HCT116 (cell line): Measurements from ENCODE around the gene ASB6. TPM values are rescaled to one million over a fixed set of nuclear protein-coding genes. Genes with fewer than 3 reads are reported as not detected.
A peak's percentile ranks its signal among the peaks of the same experiment; 100 is the strongest.

Experiments
- ATAC-seq: fragments of 200-7000 bp; cut with Tn5 transposase; 2 replicates; pipeline ENCODE4 v1.9.1; 2020; ENCODE audit warnings: mild to moderate bottlenecking, moderate library complexity
- BruUV-seq: library from RNA; stranded (reverse); fragments of 400-500 nt; replicated peaks from 2 replicates; lab custom pipeline; 2021; lab: Mats Ljungman, UMichigan
- CTCF ChIA-PET: fragments of 300-600 bp; sonication (Branson Sonifier 250); formaldehyde crosslinking; loops from one replicate; lab custom pipeline; 2021; ENCODE audit warnings: antibody characterized with exemption; lab: Charles Lee
- POLR2A ChIA-PET: fragments of 300-600, 350-600 bp; sonication (Branson Sonifier 250); formaldehyde crosslinking; loops from one replicate; lab custom pipeline; 2021; ENCODE audit warnings: antibody characterized with exemption; lab: Charles Lee
- RAD21 ChIA-PET, 2 experiments: fragments of 300-600 bp; sonication (Branson Sonifier 250); formaldehyde crosslinking; loops; one replicate each; lab custom pipeline; 2023; ENCODE audit warnings: low total read pairs in 2 of 2; ENCODE audit not compliant: uncharacterized antibody in 2 of 2, unreplicated experiment in 2 of 2, low non-redundant PET in 1 of 2; lab: Charles Lee
- DNase-seq: peaks from one replicate; pipeline ENCODE4 v3.0.0-alpha.2; 2010; ENCODE audit warnings: low read depth, low spot score
- H2AFZ ChIP-seq: fragments of 200-600 bp; shearing (Covaris generic), sonication (generic); 2 replicates; pipeline ENCODE4 v1.6.1; 2017; ENCODE audit warnings: low read depth, mixed run types, mixed read lengths, antibody characterized with exemption, low read length; ENCODE audit not compliant: poor library complexity, severe bottlenecking
- H3K27ac ChIP-seq: 2 replicates; pipeline ENCODE4 v1.5.1; 2012; ENCODE audit warnings: low read depth, low read length
- H3K27me3 ChIP-seq: fragments of 200-600 bp; sonication (generic); 2 replicates; pipeline ENCODE4 v1.6.1; 2016; ENCODE audit warnings: mixed run types, low read length, mixed read lengths; ENCODE audit not compliant: insufficient read depth
- H3K36me3 ChIP-seq, 2 experiments: fragments of 200-500 bp in 1 of 2; fragments of 200-600 bp in 1 of 2; sonication (Bioruptor generic) in 1 of 2; sonication (generic) in 1 of 2; 2 replicates each; pipeline versions ENCODE4 v1.5.1 to v1.6.1; 2014 to 2016; ENCODE audit warnings: low read length in 2 of 2, inconsistent platforms in 1 of 2, mixed read lengths in 1 of 2, mixed run types in 1 of 2; ENCODE audit not compliant: insufficient read depth in 2 of 2, control insufficient read depth in 1 of 2
- H3K4me1 ChIP-seq, 2 experiments: fragments of 200-600 bp in 1 of 2; sonication (generic) in 1 of 2; 2 replicates each; pipeline versions ENCODE4 v1.5.1 to v1.6.1; 2012 to 2017; ENCODE audit warnings: low read length in 2 of 2, inconsistent platforms in 1 of 2, mild to moderate bottlenecking in 1 of 2, mixed read lengths in 1 of 2, mixed run types in 1 of 2, moderate library complexity in 1 of 2; ENCODE audit not compliant: insufficient read depth in 2 of 2, control insufficient read depth in 1 of 2
- H3K4me2 ChIP-seq: fragments of 200-600 bp; sonication (generic); 2 replicates; pipeline ENCODE4 v1.6.1; 2017; ENCODE audit warnings: mixed run types, low read length, mixed read lengths
- H3K4me3 ChIP-seq, 2 experiments: fragments of 200-600 bp in 1 of 2; sonication (generic) in 1 of 2; replicated peaks in 1 of 2; 2 replicates each; pipeline ENCODE4 v1.5.1; 2011 to 2016; ENCODE audit warnings: low read length in 2 of 2, control low read depth in 1 of 2, low read depth in 1 of 2, mild to moderate bottlenecking in 1 of 2, mixed read lengths in 1 of 2, mixed run types in 1 of 2
- H3K79me2 ChIP-seq: fragments of 200-600 bp; sonication (generic); 2 replicates; pipeline ENCODE4 v1.6.1; 2017; ENCODE audit warnings: mild to moderate bottlenecking, mixed run types, low read length, moderate library complexity, mixed read lengths; ENCODE audit not compliant: insufficient read depth
- H3K9ac ChIP-seq: fragments of 200-600 bp; sonication (generic); 2 replicates; pipeline ENCODE4 v1.6.1; 2016; ENCODE audit warnings: low read length, mixed read lengths
- H3K9me2 ChIP-seq: fragments of 200-600 bp; sonication (generic), shearing (Covaris generic); 2 replicates; pipeline ENCODE4 v1.6.1; 2017; ENCODE audit warnings: mixed run types, mild to moderate bottlenecking, moderate library complexity; ENCODE audit not compliant: insufficient read depth
- H3K9me3 ChIP-seq, 2 experiments: fragments of 200-500 bp in 1 of 2; fragments of 200-600 bp in 1 of 2; sonication (Bioruptor generic) in 1 of 2; sonication (generic) in 1 of 2; 2 replicates each; pipeline ENCODE4 v1.6.1; 2014 to 2017; ENCODE audit warnings: low read length in 2 of 2, mixed read lengths in 2 of 2, inconsistent platforms in 1 of 2, low read depth in 1 of 2, mild to moderate bottlenecking in 1 of 2, mixed run types in 1 of 2, moderate library complexity in 1 of 2; ENCODE audit not compliant: control insufficient read depth in 1 of 2, insufficient read depth in 1 of 2
- H4K20me1 ChIP-seq: fragments of 200-600 bp; sonication (generic), shearing (Covaris generic); 2 replicates; pipeline ENCODE4 v1.6.1; 2017; ENCODE audit warnings: mixed run types, mild to moderate bottlenecking, moderate library complexity; ENCODE audit not compliant: insufficient read depth
- ATF3 ChIP-seq: IDR thresholded peaks from 2 replicates; pipeline ENCODE4 v1.6.1; 2012
- CTCF ChIP-seq, 3 experiments: fragments of 200-600 bp in 1 of 3; sonication (generic) in 1 of 3; IDR thresholded peaks in 2 of 3; conservative IDR thresholded peaks in 1 of 3; 2 replicates each; pipeline ENCODE4 v1.5.1; 2012 to 2017; ENCODE audit warnings: low read depth in 2 of 3, low read length in 2 of 3, antibody characterized with exemption in 1 of 3, borderline replicate concordance in 1 of 3, control low read depth in 1 of 3, mild to moderate bottlenecking in 1 of 3, mixed read lengths in 1 of 3, mixed run types in 1 of 3, moderate library complexity in 1 of 3; ENCODE audit not compliant: insufficient read depth in 1 of 3
- EGR1 ChIP-seq: IDR thresholded peaks from 2 replicates; pipeline ENCODE4 v1.6.1; 2012; ENCODE audit warnings: low read depth
- ELF1 ChIP-seq: IDR thresholded peaks from 2 replicates; pipeline ENCODE4 v1.6.1; 2012; ENCODE audit warnings: low read depth, borderline replicate concordance
- EZH2 ChIP-seq: fragments of 200-600 bp; sonication (generic); IDR thresholded peaks from 2 replicates; pipeline ENCODE4 v1.6.1; 2017; ENCODE audit warnings: antibody characterized with exemption, mixed run types
- EZH2phosphoT487 ChIP-seq: fragments of 200-600 bp; IDR thresholded peaks from 2 replicates; pipeline ENCODE4 v1.6.1; 2018; ENCODE audit warnings: antibody characterized with exemption, borderline replicate concordance
- FOSL1 ChIP-seq: IDR thresholded peaks from 2 replicates; pipeline ENCODE4 v1.6.1; 2012; ENCODE audit warnings: low read depth
- JUND ChIP-seq: IDR thresholded peaks from 2 replicates; pipeline ENCODE4 v1.6.1; 2012
- MAX ChIP-seq: IDR thresholded peaks from 2 replicates; pipeline ENCODE4 v1.6.1; 2012
- POLR2A ChIP-seq: IDR thresholded peaks from 2 replicates; pipeline ENCODE4 v1.7.0; 2011; ENCODE audit warnings: borderline replicate concordance; ENCODE audit not compliant: insufficient read depth, insufficient read length; ENCODE audit errors: extremely low read depth
- POLR2AphosphoS5 ChIP-seq: IDR thresholded peaks from 2 replicates; pipeline ENCODE4 v1.6.1; 2011; ENCODE audit warnings: mild to moderate bottlenecking, low read depth, low read length, moderate library complexity
- RAD21 ChIP-seq: IDR thresholded peaks from 2 replicates; pipeline ENCODE4 v1.6.1; 2012; ENCODE audit warnings: low read depth, mild to moderate bottlenecking
- REST ChIP-seq: IDR thresholded peaks from 2 replicates; pipeline ENCODE4 v1.6.1; 2012; ENCODE audit warnings: low read depth
- SIN3A ChIP-seq: IDR thresholded peaks from 2 replicates; pipeline ENCODE4 v1.6.1; 2012; ENCODE audit warnings: low read depth
- SP1 ChIP-seq: IDR thresholded peaks from 2 replicates; pipeline ENCODE4 v1.6.1; 2012; ENCODE audit warnings: low read depth
- SRF ChIP-seq: IDR thresholded peaks from 2 replicates; pipeline ENCODE4 v1.6.1; 2012; ENCODE audit warnings: low read depth
- TCF7L2 ChIP-seq: IDR thresholded peaks from 2 replicates; pipeline ENCODE4 v1.7.0; 2011; ENCODE audit warnings: borderline replicate concordance, inconsistent platforms; ENCODE audit not compliant: insufficient read depth, insufficient read length; ENCODE audit errors: extremely low read depth
- ZBTB33 ChIP-seq: IDR thresholded peaks from 2 replicates; pipeline ENCODE4 v1.6.1; 2011; ENCODE audit warnings: mild to moderate bottlenecking, low read length, moderate library complexity; ENCODE audit not compliant: insufficient replicate concordance; ENCODE audit errors: extremely low read depth
- ZFX ChIP-seq: fragments of 450-650 bp; IDR thresholded peaks from 2 replicates; pipeline ENCODE4 v1.6.1; 2017
- ZNF274 ChIP-seq: fragments of 200-500 bp; sonication (Bioruptor generic); IDR thresholded peaks from 2 replicates; pipeline ENCODE4 v1.6.1; 2014; ENCODE audit warnings: mild to moderate bottlenecking, low read depth, low read length, inconsistent platforms
- intact Hi-C: fragments of 100-400 bp; cut with micrococcal nuclease; formaldehyde crosslinking; loops from 2 replicates; pipeline ENCODE4 v1.10.0; 2022
- total RNA-seq: library from RNA; stranded (reverse); gene quantifications from one replicate; pipeline ENCODE4 v1.2.1, GENCODE V29; 2021; ENCODE audit not compliant: unreplicated experiment

Gene ASB6
- total RNA-seq, 1 experiment from 2014 or later = 21.6 TPM

GRCh38 chr9:129685220-129685932 lies 43.4 kb upstream of the ASB6 start:
- peak overlapping the region; percentile 47 for H3K9ac ChIP-seq
- H3K27me3 ChIP-seq = no peaks in the 10 kb centered on the region
- ChIA-PET POLR2A (no interaction called here), CTCF (interaction anchor here (1.2 kb wide), 1 partner anchor 105 kb away, joined by 3 read pairs; no protein-coding TSS in a partner anchor), RAD21 (no interaction called here)
- ATAC-seq (peak; percentile 80), DNase-seq (peak; percentile 68)
- H4K20me1 ChIP-seq = no peaks in the 10 kb centered on the region
- no peaks in the 10 kb centered on the region for H3K79me2 ChIP-seq
- H3K36me3 ChIP-seq = no peaks in the 10 kb centered on the region
- BruUV-seq = no TSS peak
- H3K9me3 ChIP-seq = no peaks in the 10 kb centered on the region
- H2AFZ ChIP-seq = no peak overlapping the region
- peak overlapping the region; percentile 22 to 35 for H3K4me3 ChIP-seq
- intact Hi-C loops = no loop called here
- peak overlapping the region; percentile 36; the same call in 1 of the 2 replicates for H3K27ac ChIP-seq
- H3K9me2 ChIP-seq = no peaks in the 10 kb centered on the region
- peak overlapping the region; percentile 71 for H3K4me2 ChIP-seq
- H3K4me1 ChIP-seq = peaks cover 18 to 53% of the 10 kb centered on the region in 2 experiments
- TF ChIP-seq ZFX (no peak), MAX (peak; percentile 81), CTCF (IDR thresholded peaks at IDR 0.05 in 2 of 3, conservative IDR thresholded peaks at IDR 0.05 in 1 of 3; ENCODE audit: borderline replicate concordance in 1 of 3, insufficient read depth in 1 of 3, low read depth in 2 of 3, low read length in 2 of 3) (no peak), SRF (no peak), EZH2 (no peak), POLR2AphosphoS5 (no peak), SP1 (peak; percentile 59; the same call in 1 of the 2 replicates), FOSL1 (peak; percentile 70), EZH2phosphoT487 (no peak), JUND (no peak; the same call in 1 of the 2 replicates), ATF3 (no peak), ZNF274 (no peak), TCF7L2 (no peak), REST (no peak), POLR2A (peak; percentile 13), EGR1 (no peak), ELF1 (no peak), ZBTB33 (no peak), SIN3A (no peak), RAD21 (no peak)
